ENCODE results near the gene CLC. TPM values are rescaled to one million over a fixed set of nuclear protein-coding genes. Genes with fewer than 3 reads are reported as not detected.

CLC gene
- total RNA-seq, result not detected in 2 replicates

DNA sequence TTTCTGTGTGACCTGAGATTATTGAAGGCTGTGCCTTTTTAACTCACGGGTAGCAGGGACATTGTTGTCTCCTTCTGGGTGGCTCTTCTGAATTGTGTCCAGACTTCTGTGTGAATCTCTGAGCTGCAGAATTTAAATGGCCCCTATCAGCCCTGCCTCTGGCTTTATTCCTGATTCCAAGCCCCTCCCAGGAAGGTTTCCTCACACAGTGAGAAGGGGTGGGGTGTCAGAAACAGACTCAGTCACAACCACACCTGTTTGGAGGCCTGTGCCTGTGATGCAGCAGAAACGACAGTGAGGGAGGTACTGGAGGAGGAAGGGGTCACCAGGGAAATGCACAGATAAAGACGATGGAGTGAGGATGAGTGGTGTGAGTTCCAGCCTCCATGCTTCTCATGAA, at the start of gene CLC:
TSS of gene CLC (minus strand) at position 139 of the 400 bp plus-strand sequence. CDS start at position 62, 77 bp downstream.

DNA sequence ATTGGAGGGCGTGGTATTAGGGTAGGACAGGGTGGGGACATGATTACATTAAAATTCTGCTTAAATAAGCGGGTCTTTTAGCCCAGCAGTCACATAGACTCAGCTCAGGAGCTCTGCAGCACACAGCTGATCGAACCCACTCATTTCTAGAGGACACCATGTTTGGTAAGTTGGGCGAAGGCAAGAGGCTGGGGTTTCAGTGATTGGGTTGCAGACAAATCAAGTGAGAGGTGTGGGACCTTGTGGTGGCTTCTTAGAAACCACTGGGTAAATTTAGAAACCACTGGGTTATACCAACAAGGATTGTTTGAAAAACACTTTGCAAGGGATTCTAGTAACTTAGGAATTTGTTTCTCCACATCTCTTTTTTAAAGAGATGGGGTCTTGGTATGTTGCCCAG, 40.9 kb upstream of the CLC start, which contains the start of gene LEUTX:
TSS of gene LEUTX (plus strand) at position 92 of the 400 bp plus-strand sequence. CDS start at position 159, 67 bp downstream.

DNA sequence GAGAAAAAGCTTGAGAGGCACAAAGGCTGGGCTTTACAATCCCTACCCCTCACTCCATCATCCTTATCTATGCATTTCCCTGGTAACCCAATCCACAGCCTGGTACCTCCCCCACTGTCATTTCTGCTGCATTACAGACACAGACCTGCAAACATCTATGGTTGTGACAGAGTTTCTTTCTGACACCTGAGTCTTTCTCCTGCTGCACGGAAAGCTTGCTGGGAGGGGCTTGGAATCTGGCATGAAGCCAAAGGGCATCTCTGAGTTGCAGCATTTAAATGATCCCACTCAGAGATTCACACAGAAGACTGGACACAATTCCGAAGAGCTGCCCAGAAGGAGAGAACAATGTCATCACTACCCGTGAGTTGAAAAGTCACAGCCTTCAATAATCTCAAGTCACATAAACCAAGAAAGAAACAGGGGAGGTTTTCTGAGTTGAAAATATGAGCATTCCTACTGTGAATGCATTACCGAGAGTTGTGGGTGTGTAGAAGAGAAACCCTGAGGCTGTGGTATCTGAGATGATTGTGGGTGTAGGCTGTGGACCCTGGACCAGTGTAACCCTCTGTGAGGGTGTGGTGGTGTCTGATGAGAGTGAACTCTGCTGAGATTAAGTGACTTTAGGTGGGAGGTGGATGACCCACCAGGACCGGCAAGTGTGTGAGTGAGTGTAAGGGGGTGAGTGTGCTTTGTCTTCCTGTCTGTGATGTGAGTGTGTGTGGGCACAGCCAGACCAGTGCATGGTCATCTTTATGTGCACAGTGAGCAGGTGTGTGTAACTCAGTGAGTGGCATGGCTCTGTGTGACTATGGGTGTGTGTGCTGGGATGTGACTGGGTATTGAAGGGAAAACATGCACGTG, 33.4 kb downstream of the CLC start, which contains the start of gene LGALS14:
TSS of gene LGALS14 (plus strand) at position 301 of the 864 bp plus-strand sequence. CDS start at position 349, 48 bp downstream.

Small RNAs within 50 kb of the gene (small RNA-seq; reads per million reads assigned to genes)
- not detected for gene RPS29P27 (ENCODE audit: low replicate concordance)

Other genes starting within 250 kb of the CLC start
- gene DLL3, start 239.1 kb downstream of the CLC start, total RNA-seq, result 0.43 TPM in 1 of 2 replicates, not detected in the other
- gene SELENOV, start 222.9 kb downstream of the CLC start, total RNA-seq, result not detected in 2 replicates
- 1.8 and 4.6 TPM in 2 replicates for gene EID2B, start 205.2 kb downstream of the CLC start, total RNA-seq
- 3.9 and 12.2 TPM in 2 replicates for gene EID2, start 197.9 kb downstream of the CLC start, total RNA-seq
- gene LGALS13, start 135.5 kb downstream of the CLC start, total RNA-seq, result not detected in 2 replicates
- not detected in 2 replicates for gene LGALS16, start 82.1 kb downstream of the CLC start, total RNA-seq
- not detected in 2 replicates for gene LGALS14, start 33.5 kb downstream of the CLC start, total RNA-seq
- gene LEUTX, start 40.8 kb upstream of the CLC start, total RNA-seq, result not detected in 2 replicates
- 10.6 and 19.5 TPM in 2 replicates for gene DYRK1B, start 96.1 kb upstream of the CLC start, total RNA-seq
- 101 and 130 TPM in 2 replicates for gene FBL, start 108.3 kb upstream of the CLC start, total RNA-seq
- under 0.01 TPM in 2 replicates for gene FCGBP, start 196.6 kb upstream of the CLC start, total RNA-seq
- gene PSMC4, start 233.1 kb upstream of the CLC start, total RNA-seq, result 148 and 218 TPM in 2 replicates

Data from placental pericyte (primary cell).